Embryonic facial prominence (tissue), 1 donor: ENCODE results near the gene PRKN.

Source experiments
- DNase-seq: peaks from one replicate; pipeline ENCODE4 v3.0.0-alpha.2; 2016; ENCODE audit errors: extremely low spot score

PRKN gene

GRCh38 chr6:162063666-162064065, 663.9 kb downstream of the PRKN start:
- no peak for DNase-seq

GRCh38 chr6:162058281-162058875, 669.2 kb downstream of the PRKN start:
- DNase-seq = no peak

- DNase-seq = no peak
Measured at GRCh38 chr6:162056745-162057144, 670.8 kb downstream of the PRKN start.

- no peak for DNase-seq
Measured at GRCh38 chr6:162056061-162056460, 671.5 kb downstream of the PRKN start.

GRCh38 chr6:162055365-162055764, 672.2 kb downstream of the PRKN start:
- no peak for DNase-seq

GRCh38 chr6:162053084-162053483, 674.5 kb downstream of the PRKN start:
- DNase-seq = no peak

GRCh38 chr6:162050579-162050978, 677.0 kb downstream of the PRKN start:
- DNase-seq = no peak

- no peak for DNase-seq
Measured at GRCh38 chr6:162046324-162046723, 681.2 kb downstream of the PRKN start.

GRCh38 chr6:162032620-162033019, 694.9 kb downstream of the PRKN start:
- DNase-seq = no peak

GRCh38 chr6:162029873-162030576, 697.5 kb downstream of the PRKN start:
- no peak for DNase-seq

- DNase-seq = no peak
Measured at GRCh38 chr6:162026843-162027242, 700.7 kb downstream of the PRKN start.

GRCh38 chr6:162026031-162026430, 701.5 kb downstream of the PRKN start:
- DNase-seq = no peak

GRCh38 chr6:162019349-162019748, 708.2 kb downstream of the PRKN start:
- no peak for DNase-seq

- DNase-seq = no peak
Measured at GRCh38 chr6:162017536-162017935, 710.0 kb downstream of the PRKN start.

- DNase-seq = no peak
Measured at GRCh38 chr6:162014069-162014811, 713.3 kb downstream of the PRKN start.

- DNase-seq = no peak
Measured at GRCh38 chr6:162005372-162005771, 722.2 kb downstream of the PRKN start.

GRCh38 chr6:161996783-161997182, 730.8 kb downstream of the PRKN start:
- DNase-seq = no peak

GRCh38 chr6:161985876-161986423, 741.6 kb downstream of the PRKN start:
- DNase-seq = no peak

- DNase-seq = no peak
Measured at GRCh38 chr6:161984713-161985112, 742.9 kb downstream of the PRKN start.

- DNase-seq = no peak
Measured at GRCh38 chr6:161976553-161976952, 751.0 kb downstream of the PRKN start.

- DNase-seq = no peak
Measured at GRCh38 chr6:161973064-161973463, 754.5 kb downstream of the PRKN start.

- no peak for DNase-seq
Measured at GRCh38 chr6:161971043-161971442, 756.5 kb downstream of the PRKN start.
